HepG2 (cell line): ENCODE data around the gene ZNF440. TPM values are rescaled to one million over a fixed set of nuclear protein-coding genes. Genes with fewer than 3 reads are reported as not detected.

Experiments used
- ATAC-seq: fragments of 200-7000 bp; cut with Tn5 transposase; 3 replicates; pipeline ENCODE4 v1.9.1; 2020; ENCODE audit warnings: mild to moderate bottlenecking, moderate library complexity
- BruUV-seq: library from RNA; stranded (reverse); fragments of 400-500 nt; replicated peaks from 2 replicates; lab custom pipeline; 2021; lab: Mats Ljungman, UMichigan
- CTCF ChIA-PET: fragments of 300-600 bp; formaldehyde crosslinking; extraction: SDS; loops from one replicate; lab custom pipeline; 2021; ENCODE audit warnings: low total read pairs, inconsistent platforms, low intra/inter-chr PET ratio; lab: Yijun Ruan, JAX
- POLR2A ChIA-PET: fragments of 350-600 bp; sonication (Branson Sonifier 250); formaldehyde crosslinking; loops from one replicate; lab custom pipeline; 2020; ENCODE audit warnings: antibody characterized with exemption, inconsistent platforms; lab: Yijun Ruan, JAX
- DNase-seq: peaks from one replicate; pipeline ENCODE4 v3.0.0-alpha.2; 2015; ENCODE audit warnings: low spot score
- FAIRE-seq: peaks from 3 replicates; lab custom pipeline; 2011; peaks lifted over from hg19 to GRCh38; lab: Jason Lieb, UNC
- H2AFZ ChIP-seq: one replicate; pipeline ENCODE4 v1.6.1; 2011; ENCODE audit warnings: low read length, inconsistent platforms
- H3K27ac ChIP-seq: fragments of 300-600 bp; 3 replicates; pipeline ENCODE4 v1.8.0; 2011; ENCODE audit warnings: mixed run types, mild to moderate bottlenecking, mixed read lengths, low read length, inconsistent platforms; ENCODE audit not compliant: insufficient read depth; ENCODE audit errors: extremely low read length
- H3K27me3 ChIP-seq, 2 experiments: fragments of 200-600 bp in 1 of 2; 2 replicates in 1 of 2; 3 replicates in 1 of 2; pipeline versions ENCODE4 v1.6.0 to v1.8.0; 2011; ENCODE audit warnings: low read length in 2 of 2, mild to moderate bottlenecking in 2 of 2, moderate library complexity in 2 of 2, inconsistent platforms in 1 of 2; ENCODE audit not compliant: insufficient read depth in 2 of 2, control insufficient read depth in 1 of 2
- H3K36me3 ChIP-seq, 2 experiments: fragments of 200-600 bp in 1 of 2; replicated peaks in 1 of 2; 2 replicates in 1 of 2; 3 replicates in 1 of 2; pipeline versions ENCODE4 v1.5.1 to v1.8.0; 2011; ENCODE audit warnings: low read length in 2 of 2, inconsistent platforms in 1 of 2; ENCODE audit not compliant: insufficient read depth in 2 of 2, control insufficient read depth in 1 of 2
- H3K4me1 ChIP-seq: 2 replicates; pipeline ENCODE4 v1.5.1; 2012; ENCODE audit warnings: low read length, inconsistent platforms; ENCODE audit not compliant: insufficient read depth
- H3K4me2 ChIP-seq: 2 replicates; pipeline ENCODE4 v1.6.0; 2011; ENCODE audit warnings: low read depth, low read length, inconsistent platforms
- H3K4me3 ChIP-seq, 3 experiments: fragments of 200-600 bp in 1 of 3; sonication (generic), shearing (Covaris generic) in 1 of 3; replicated peaks in 1 of 3; 2 replicates each; pipeline ENCODE4 v1.5.1; 2011 to 2016; ENCODE audit warnings: low read length in 3 of 3, inconsistent platforms in 2 of 3, low read depth in 2 of 3, mild to moderate bottlenecking in 2 of 3, control low read depth in 1 of 3, mixed read lengths in 1 of 3; ENCODE audit not compliant: insufficient read depth in 1 of 3
- H3K79me2 ChIP-seq: one replicate; pipeline ENCODE4 v1.6.1; 2011; ENCODE audit warnings: low read length, inconsistent platforms; ENCODE audit not compliant: insufficient read depth
- H3K9ac ChIP-seq: 2 replicates; pipeline ENCODE4 v1.6.0; 2011; ENCODE audit warnings: mild to moderate bottlenecking, low read depth, low read length, inconsistent platforms; ENCODE audit not compliant: insufficient read depth
- H3K9me3 ChIP-seq: 2 replicates; pipeline ENCODE4 v1.5.1; 2012; ENCODE audit warnings: mild to moderate bottlenecking, low read length
- H4K20me1 ChIP-seq: 2 replicates; pipeline ENCODE4 v1.6.0; 2011; ENCODE audit warnings: inconsistent platforms, mild to moderate bottlenecking, low read length, moderate library complexity; ENCODE audit not compliant: insufficient read depth
- GLI4 ChIP-seq: sonication (generic); formaldehyde crosslinking; IDR thresholded peaks from 2 replicates; pipeline ENCODE4 v1.5.1; 2020; ENCODE audit warnings: missing genetic modification reagents, mild to moderate bottlenecking, moderate library complexity, borderline replicate concordance
- WGBS: methylation state at CpG from one replicate; pipeline ENCODE4 v1.1.6; 2017; ENCODE audit warnings: low lambda C conversion rate; 5-methylcytosine and 5-hydroxymethylcytosine counted together
- in situ Hi-C: cut with HindIII; loops from 2 replicates; pipeline ENCODE4 v1.10.0; 2017; ENCODE audit warnings: low pct_unique_long_range_greater_than_20kb; ENCODE audit not compliant: extremely low pct_ligation_motif_present
- intact Hi-C: fragments of 100-400 bp; cut with micrococcal nuclease; formaldehyde crosslinking; loops from one replicate; pipeline ENCODE4 v1.10.0; 2022; ENCODE audit not compliant: unreplicated experiment
- polyA plus RNA-seq, 8 experiments: library from polyadenylated mRNA; depleted of rRNA in 3 of 8; stranded (reverse) in 7 of 8; unstranded in 1 of 8; fragments of >200 nt; fragmentation: Illumina TruSeq in 4 of 8; extraction: Trizol in 4 of 8; gene quantifications; 2 replicates each; pipeline versions ENCODE4 v1.2.1 to v1.2.3, GENCODE V29; 2011 to 2016; ENCODE audit warnings: low read depth in 4 of 8, missing spikeins in 1 of 8, mixed read lengths in 1 of 8; ENCODE audit not compliant: insufficient read depth in 1 of 8
- total RNA-seq, 5 experiments: library from RNA; depleted of rRNA; stranded (reverse); fragments of >200 nt; fragmentation: Illumina TruSeq; extraction: Trizol; gene quantifications; 2 replicates each; pipeline ENCODE4 v1.2.3, GENCODE V29; 2016; ENCODE audit warnings: low read depth in 1 of 5
- TF ChIP-seq, protein P1 (sequence below): sonication (generic); formaldehyde crosslinking; IDR thresholded peaks from 2 replicates; pipeline ENCODE4; 2020; ENCODE audit warnings: missing genetic modification reagents, mild to moderate bottlenecking, borderline replicate concordance
- TF ChIP-seq, protein P2 (sequence below): sonication (generic); formaldehyde crosslinking; IDR thresholded peaks from 2 replicates; pipeline ENCODE4 v1.5.0; 2020; ENCODE audit warnings: missing genetic modification reagents

ZNF440 gene
- total and polyA plus RNA-seq, 2 of the 13 experiments (the other 11 are each of a cell fraction or from before 2014, with no cell fraction given) = 2.7 to 12.4 TPM

DNA sequence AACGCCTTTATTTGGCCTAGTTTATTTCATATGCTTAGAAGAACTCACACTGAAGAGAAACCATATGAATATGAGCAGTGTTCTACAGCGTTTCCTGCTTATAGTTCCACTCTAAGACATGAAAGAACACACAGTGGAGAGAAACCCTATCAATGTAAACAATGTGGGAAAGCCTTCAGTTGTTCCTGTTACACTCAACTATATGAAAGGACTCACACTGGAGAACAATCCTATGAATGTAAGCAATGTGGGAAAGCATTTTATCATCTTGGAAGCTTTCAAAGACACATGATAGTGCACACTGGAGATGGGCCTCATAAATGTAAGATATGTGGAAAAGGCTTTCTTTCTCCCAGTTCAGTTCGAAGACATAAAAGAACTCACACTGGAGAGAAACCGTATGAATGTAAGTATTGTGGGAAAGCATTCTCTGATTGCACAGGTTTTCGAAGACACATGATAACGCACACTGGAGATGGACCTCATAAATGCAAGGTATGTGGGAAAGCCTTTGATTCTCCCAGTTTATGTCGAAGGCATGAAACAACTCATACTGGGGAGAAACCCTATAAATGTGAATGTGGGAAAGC is 33.5 kb upstream of the ZNF440 start:
- no peak overlapping the region for H3K9ac ChIP-seq
- 98% methylated on average over 7 of the region's 7 CpGs for WGBS
- H2AFZ ChIP-seq = no peak overlapping the region
- POLR2A ChIA-PET = no interaction called here
- CTCF ChIA-PET = no interaction called here
- H3K36me3 ChIP-seq = peaks cover 8 to 34% of the 10 kb centered on the region in 2 experiments
- no peaks in the 10 kb centered on the region for H4K20me1 ChIP-seq
- H3K79me2 ChIP-seq = peaks cover 9% of the 10 kb centered on the region
- no peaks in the 10 kb centered on the region for H3K9me3 ChIP-seq
- H3K4me2 ChIP-seq = no peak overlapping the region
- no peak overlapping the region for H3K27ac ChIP-seq
- no peaks in the 10 kb centered on the region for H3K27me3 ChIP-seq
- peaks cover 21% of the 10 kb centered on the region for H3K4me1 ChIP-seq
- DNase-seq = no peak
- no peak overlapping the region for H3K4me3 ChIP-seq
- intact Hi-C loops = no loop called here
- no TSS peak for BruUV-seq
- FAIRE-seq = no peak
- ATAC-seq = no peak
- TF ChIP-seq, protein P1, sequence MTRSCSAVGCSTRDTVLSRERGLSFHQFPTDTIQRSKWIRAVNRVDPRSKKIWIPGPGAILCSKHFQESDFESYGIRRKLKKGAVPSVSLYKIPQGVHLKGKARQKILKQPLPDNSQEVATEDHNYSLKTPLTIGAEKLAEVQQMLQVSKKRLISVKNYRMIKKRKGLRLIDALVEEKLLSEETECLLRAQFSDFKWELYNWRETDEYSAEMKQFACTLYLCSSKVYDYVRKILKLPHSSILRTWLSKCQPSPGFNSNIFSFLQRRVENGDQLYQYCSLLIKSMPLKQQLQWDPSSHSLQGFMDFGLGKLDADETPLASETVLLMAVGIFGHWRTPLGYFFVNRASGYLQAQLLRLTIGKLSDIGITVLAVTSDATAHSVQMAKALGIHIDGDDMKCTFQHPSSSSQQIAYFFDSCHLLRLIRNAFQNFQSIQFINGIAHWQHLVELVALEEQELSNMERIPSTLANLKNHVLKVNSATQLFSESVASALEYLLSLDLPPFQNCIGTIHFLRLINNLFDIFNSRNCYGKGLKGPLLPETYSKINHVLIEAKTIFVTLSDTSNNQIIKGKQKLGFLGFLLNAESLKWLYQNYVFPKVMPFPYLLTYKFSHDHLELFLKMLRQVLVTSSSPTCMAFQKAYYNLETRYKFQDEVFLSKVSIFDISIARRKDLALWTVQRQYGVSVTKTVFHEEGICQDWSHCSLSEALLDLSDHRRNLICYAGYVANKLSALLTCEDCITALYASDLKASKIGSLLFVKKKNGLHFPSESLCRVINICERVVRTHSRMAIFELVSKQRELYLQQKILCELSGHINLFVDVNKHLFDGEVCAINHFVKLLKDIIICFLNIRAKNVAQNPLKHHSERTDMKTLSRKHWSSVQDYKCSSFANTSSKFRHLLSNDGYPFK = no peak
- no peak for TF ChIP-seq GLI4 (CRISPR knock-in tag)
- TF ChIP-seq, protein P2, sequence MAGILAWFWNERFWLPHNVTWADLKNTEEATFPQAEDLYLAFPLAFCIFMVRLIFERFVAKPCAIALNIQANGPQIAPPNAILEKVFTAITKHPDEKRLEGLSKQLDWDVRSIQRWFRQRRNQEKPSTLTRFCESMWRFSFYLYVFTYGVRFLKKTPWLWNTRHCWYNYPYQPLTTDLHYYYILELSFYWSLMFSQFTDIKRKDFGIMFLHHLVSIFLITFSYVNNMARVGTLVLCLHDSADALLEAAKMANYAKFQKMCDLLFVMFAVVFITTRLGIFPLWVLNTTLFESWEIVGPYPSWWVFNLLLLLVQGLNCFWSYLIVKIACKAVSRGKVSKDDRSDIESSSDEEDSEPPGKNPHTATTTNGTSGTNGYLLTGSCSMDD (CRISPR knock-in tag) = no peak
- TF ChIP-seq, all 625 proteins: peak for 0
- in situ Hi-C loops = loop anchor here (10.0 kb wide), 1 partner anchor 106 kb away; no protein-coding TSS in a partner anchor
